Measurements from ENCODE around the gene ZCWPW1. TPM values are rescaled to one million over a fixed set of nuclear protein-coding genes. Genes with fewer than 3 reads are reported as not detected.

Gene ZCWPW1
- total RNA-seq, 3 donors from 2014 or later (not counting 1 experiment from before 2014, with no cell fraction given), result 5.6 to 7.8 (median 7.2) TPM

DNA sequence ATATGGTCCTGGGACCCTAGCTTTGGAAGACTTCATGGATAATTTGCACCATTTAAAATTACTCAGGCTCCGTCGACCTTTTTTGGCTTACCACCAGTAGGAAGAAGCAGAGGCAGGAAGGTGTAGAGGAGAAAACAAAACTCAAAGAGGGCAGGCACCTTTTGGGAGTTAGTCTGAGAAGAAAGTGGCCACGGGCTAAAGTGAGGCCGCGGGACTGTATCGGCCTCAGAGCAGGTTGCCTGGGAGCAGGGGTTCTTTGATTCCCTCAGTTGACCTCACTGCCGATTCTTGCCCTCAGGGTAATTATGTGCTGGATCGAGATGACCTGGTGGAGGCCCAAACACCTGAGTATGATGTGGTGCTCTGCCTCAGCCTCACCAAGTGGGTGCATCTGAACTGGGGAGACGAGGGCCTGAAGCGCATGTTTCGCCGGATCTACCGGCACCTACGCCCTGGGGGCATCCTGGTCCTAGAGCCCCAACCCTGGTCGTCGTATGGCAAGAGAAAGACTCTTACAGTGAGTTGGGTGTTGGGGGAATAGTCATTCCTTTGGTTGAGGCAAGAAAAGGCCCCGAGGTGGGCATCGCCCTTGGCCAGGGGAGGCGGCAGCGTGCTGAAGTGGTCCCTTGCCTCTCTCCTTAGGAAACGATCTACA is 4.2 kb upstream of the ZCWPW1 start:
- Mint-ChIP-seq H3K27ac (peak overlapping the region; percentile 98 to 99), H3K9me3 (no peaks in the 10 kb centered on the region), H3K4me3 (peak overlapping the region; percentile 56), H3K27me3 (ENCODE audit: low read depth in 2 of 2) (peaks cover 0 to 5% of the 10 kb centered on the region in 2 donors), H3K4me1 (peaks cover 51 to 70% of the 10 kb centered on the region in 2 donors), H3K36me3 (no peaks in the 10 kb centered on the region)
- Histone ChIP-seq H3K4me1 (ENCODE audit: control insufficient read depth, insufficient read depth, low read length) (peaks cover 56% of the 10 kb centered on the region), H3K4me3 (ENCODE audit: low read length) (no peak overlapping the region), H3K9me3 (ENCODE audit: control insufficient read depth, insufficient read depth, low read length) (no peaks in the 10 kb centered on the region), H3K27me3 (ENCODE audit: control insufficient read depth, insufficient read depth, low read length) (no peaks in the 10 kb centered on the region), H3K36me3 (ENCODE audit: control insufficient read depth, insufficient read depth, low read length) (peaks cover 24% of the 10 kb centered on the region), H3K27ac (ENCODE audit: low read length) (no peak overlapping the region)
- ATAC-seq, result no peak
- DNase-seq, result peak in 1 of 2 donors; percentile 17
- 93% methylated on average over 21 of the region's 21 CpGs for WGBS (ENCODE audit: insufficient coverage)
- intact Hi-C loops (cut with micrococcal nuclease), result no loop called here
- TF ChIP-seq, protein P1, sequence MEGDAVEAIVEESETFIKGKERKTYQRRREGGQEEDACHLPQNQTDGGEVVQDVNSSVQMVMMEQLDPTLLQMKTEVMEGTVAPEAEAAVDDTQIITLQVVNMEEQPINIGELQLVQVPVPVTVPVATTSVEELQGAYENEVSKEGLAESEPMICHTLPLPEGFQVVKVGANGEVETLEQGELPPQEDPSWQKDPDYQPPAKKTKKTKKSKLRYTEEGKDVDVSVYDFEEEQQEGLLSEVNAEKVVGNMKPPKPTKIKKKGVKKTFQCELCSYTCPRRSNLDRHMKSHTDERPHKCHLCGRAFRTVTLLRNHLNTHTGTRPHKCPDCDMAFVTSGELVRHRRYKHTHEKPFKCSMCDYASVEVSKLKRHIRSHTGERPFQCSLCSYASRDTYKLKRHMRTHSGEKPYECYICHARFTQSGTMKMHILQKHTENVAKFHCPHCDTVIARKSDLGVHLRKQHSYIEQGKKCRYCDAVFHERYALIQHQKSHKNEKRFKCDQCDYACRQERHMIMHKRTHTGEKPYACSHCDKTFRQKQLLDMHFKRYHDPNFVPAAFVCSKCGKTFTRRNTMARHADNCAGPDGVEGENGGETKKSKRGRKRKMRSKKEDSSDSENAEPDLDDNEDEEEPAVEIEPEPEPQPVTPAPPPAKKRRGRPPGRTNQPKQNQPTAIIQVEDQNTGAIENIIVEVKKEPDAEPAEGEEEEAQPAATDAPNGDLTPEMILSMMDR (IDR thresholded peaks at IDR 0.05), result no peak

DNA sequence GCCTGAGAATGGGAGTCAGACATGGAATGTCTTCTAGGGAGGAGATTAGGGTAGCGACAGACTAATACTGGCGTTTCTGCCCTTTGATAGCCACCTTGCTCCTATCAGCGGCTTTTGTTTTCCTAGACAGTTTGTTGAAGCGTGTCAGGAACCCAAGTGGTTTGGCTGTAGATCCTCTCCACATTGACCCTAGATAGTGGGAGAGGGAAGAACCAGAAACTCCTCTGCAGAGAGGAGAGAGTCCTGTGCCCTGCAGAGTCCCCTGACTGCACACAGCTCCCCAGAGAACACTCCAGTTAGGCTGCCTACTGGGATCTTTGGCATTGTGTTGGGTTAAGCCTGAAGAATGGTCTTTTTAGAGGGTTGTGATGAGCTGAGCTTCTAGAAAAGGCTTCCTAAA is 3.5 kb upstream of the ZCWPW1 start:
- Mint-ChIP-seq H3K27ac (peak overlapping the region; percentile 97 to 99), H3K27me3 (ENCODE audit: low read depth in 2 of 2) (peaks cover 0 to 5% of the 10 kb centered on the region in 2 donors), H3K9me3 (no peaks in the 10 kb centered on the region), H3K36me3 (no peaks in the 10 kb centered on the region), H3K4me1 (peaks cover 51 to 72% of the 10 kb centered on the region in 2 donors), H3K4me3 (peak overlapping the region; percentile 56)
- DNase-seq (no peak), ATAC-seq (no peak)
- Histone ChIP-seq H3K36me3 (ENCODE audit: control insufficient read depth, insufficient read depth, low read length) (peaks cover 24% of the 10 kb centered on the region), H3K4me3 (ENCODE audit: low read length) (no peak overlapping the region), H3K4me1 (ENCODE audit: control insufficient read depth, insufficient read depth, low read length) (peaks cover 58% of the 10 kb centered on the region), H3K9me3 (ENCODE audit: control insufficient read depth, insufficient read depth, low read length) (no peaks in the 10 kb centered on the region), H3K27ac (ENCODE audit: low read length) (no peak overlapping the region), H3K27me3 (ENCODE audit: control insufficient read depth, insufficient read depth, low read length) (no peaks in the 10 kb centered on the region)
- TF ChIP-seq, protein P1 (IDR thresholded peaks at IDR 0.05), result no peak
- intact Hi-C loops (cut with micrococcal nuclease), result no loop called here
- 100% methylated on average over 3 of the region's 4 CpGs for WGBS (ENCODE audit: insufficient coverage)

DNA sequence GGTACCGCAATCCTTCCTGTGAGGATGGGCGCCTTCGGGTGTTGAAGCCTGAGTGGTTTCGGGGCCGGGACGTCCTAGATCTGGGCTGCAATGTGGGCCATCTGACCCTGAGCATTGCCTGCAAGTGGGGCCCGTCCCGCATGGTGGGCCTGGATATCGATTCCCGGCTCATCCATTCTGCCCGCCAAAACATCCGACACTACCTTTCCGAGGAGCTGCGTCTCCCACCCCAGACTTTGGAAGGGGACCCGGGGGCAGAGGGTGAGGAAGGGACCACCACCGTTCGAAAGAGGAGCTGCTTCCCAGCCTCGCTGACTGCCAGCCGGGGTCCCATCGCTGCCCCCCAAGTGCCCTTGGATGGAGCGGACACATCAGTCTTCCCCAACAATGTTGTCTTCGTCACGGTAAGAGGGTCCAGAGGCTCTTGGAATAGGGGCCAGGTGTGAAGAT is 2.8 kb upstream of the ZCWPW1 start:
- Histone ChIP-seq H3K9me3 (ENCODE audit: control insufficient read depth, insufficient read depth, low read length) (no peaks in the 10 kb centered on the region), H3K36me3 (ENCODE audit: control insufficient read depth, insufficient read depth, low read length) (peaks cover 24% of the 10 kb centered on the region), H3K4me1 (ENCODE audit: control insufficient read depth, insufficient read depth, low read length) (peaks cover 53% of the 10 kb centered on the region), H3K27me3 (ENCODE audit: control insufficient read depth, insufficient read depth, low read length) (no peaks in the 10 kb centered on the region), H3K27ac (ENCODE audit: low read length) (peak overlapping the region; percentile 99), H3K4me3 (ENCODE audit: low read length) (no peak overlapping the region)
- Mint-ChIP-seq H3K4me1 (peaks cover 51 to 68% of the 10 kb centered on the region in 2 donors), H3K36me3 (no peaks in the 10 kb centered on the region), H3K9me3 (no peaks in the 10 kb centered on the region), H3K27ac (peak overlapping the region; percentile 97 to 99), H3K27me3 (ENCODE audit: low read depth in 2 of 2) (peaks cover 0 to 5% of the 10 kb centered on the region in 2 donors), H3K4me3 (peak overlapping the region; percentile 56)
- TF ChIP-seq, protein P1 (IDR thresholded peaks at IDR 0.05), result no peak
- WGBS (ENCODE audit: insufficient coverage), result 94% methylated on average over 23 of the region's 23 CpGs
- ATAC-seq, result no peak
- peak in 1 of 2 donors; percentile 24 for DNase-seq
- intact Hi-C loops (cut with micrococcal nuclease), result no loop called here

All from natural killer cell (primary cell).